Breast epithelium (tissue), 3 donors: ENCODE measurements around the gene PPRC1.
A peak's percentile ranks its signal among the peaks of the same experiment; 100 is the strongest.

ENCODE experiments used
- CTCF ChIP-seq, 3 donors: fragments of 450-650 bp; IDR thresholded peaks; one replicate each; pipeline ENCODE4 v1.5.1; 2016 to 2017; ENCODE audit warnings: antibody characterized with exemption in 3 of 3, mild to moderate bottlenecking in 3 of 3, moderate library complexity in 3 of 3
- POLR2A ChIP-seq: fragments of 450-650 bp; IDR thresholded peaks from one replicate; pipeline ENCODE4 v1.6.1; 2016; ENCODE audit warnings: antibody characterized with exemption, mild to moderate bottlenecking, moderate library complexity
- POLR2AphosphoS5 ChIP-seq, 3 donors: sonication (generic); formaldehyde crosslinking; IDR thresholded peaks; one replicate each; pipeline ENCODE4 v1.6.1; 2017; ENCODE audit warnings: antibody characterized with exemption in 3 of 3

DNA sequence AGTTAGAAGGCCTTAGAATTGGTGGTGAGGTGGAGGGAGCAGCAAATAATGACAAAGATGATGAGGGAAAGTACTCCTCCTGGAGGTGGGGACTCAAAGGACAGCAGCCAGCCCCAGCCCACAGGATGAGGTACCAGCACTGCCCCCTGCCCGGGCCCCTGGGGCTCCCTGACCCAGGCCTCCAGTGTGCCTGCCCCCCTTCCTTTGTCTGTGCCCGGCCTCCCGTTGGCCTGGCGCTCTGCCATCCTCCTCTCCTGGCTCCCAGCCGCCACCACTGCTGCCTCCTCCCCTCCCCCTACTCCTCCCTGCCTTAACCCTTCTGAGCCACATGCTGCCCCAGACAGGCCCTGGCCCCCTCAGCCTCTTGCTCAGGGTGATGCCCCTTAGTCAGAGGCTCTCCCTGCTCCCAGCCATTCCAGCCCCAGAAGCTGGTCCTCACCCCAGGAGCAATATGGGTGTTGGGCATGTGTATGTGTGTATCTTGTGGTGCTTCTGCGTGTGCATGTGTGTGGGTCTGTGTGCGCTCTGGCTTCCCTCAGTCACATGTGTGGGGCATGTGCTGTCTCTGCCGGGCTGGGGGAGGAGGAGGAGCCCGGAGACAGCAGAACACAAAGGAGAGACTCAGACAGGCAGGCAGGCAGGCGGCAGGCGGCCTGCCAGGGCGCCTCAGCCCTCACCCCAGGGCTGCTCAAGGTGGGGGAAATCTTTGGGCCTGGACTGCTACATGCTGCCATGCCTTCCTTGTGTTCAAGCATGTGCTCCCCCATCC, 15.3 kb upstream of the PPRC1 start:
- TF ChIP-seq CTCF (IDR thresholded peaks at IDR 0.05) (peak in 1 of 3 donors; percentile 15), POLR2A (no peak), POLR2AphosphoS5 (IDR thresholded peaks at IDR 0.05) (peak; percentile 36 to 56 (median 48))
